HG02870 (cell line): ENCODE results near the gene GRID1.
"Not testable (repeated sequence)": the region's sequence is repeated elsewhere in the genome, so short reads cannot be mapped to it uniquely, and the experiment has no call there.

Experiments used
- ATAC-seq: cut with Tn5 transposase; IDR thresholded peaks from one replicate; pipeline ENCODE4 v1.9.1; 2021; ENCODE audit warnings: mild to moderate bottlenecking, moderate library complexity; ENCODE audit not compliant: unreplicated experiment

GRID1 gene

DNA sequence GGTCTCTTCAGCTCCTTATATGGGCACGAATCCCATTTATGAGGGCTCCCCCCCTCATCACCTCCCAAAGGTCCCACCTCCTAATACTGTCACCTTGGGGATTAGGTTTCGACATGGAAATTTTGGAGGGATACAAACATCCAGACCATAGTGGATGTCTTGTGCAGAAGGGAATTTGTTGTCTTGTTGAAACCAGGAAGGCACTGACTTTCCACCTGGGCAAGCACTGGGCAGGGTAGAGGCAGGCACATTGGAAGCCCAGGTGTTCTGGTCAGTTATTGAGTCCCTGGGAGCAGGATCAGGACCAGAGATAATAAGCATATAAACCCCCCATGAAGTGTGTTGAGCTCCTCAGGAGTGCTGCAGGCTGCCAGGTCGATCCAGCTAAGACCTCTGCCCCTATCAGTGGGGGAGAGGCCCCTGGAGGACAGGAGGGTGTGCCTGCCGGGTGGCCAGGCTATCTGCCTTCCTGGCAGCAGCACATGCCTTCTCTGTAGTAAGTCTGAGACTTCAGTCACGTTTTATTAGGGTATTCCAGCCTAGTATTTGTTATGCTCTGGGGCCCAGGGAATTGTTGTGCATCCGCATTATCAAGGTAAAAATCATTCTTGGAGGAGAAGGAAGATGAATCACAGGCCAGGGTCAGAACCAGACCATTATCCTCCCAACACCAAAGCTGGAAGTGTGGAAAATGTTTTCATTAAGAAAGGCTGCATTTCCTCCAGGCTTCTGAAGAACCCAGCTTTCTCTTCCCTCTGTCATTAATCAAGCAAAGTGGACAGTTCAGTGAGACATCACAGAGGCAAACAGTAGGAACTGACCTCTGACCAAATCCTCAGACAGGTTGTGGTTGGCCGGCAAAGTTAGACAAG is 503.1 kb downstream of the GRID1 start:
- no peak for ATAC-seq

DNA sequence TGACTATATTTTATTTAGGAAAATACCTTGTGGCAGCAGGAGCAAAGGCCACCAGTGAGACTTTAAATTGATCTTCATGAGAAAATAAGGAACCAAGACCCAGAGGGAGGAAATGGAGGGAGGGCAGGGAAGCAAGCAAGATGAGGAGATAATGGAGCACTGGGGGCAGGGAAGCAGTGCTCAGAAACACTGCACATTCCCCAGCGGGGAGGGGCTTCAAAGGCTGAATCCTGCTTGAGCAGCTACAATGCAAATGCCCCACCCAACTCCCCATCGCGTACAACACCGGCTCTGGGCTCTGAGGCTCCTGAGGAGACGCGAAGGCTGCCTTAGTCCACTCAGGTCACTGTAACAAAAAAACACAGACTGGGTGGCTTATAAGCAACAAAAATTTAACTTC is 503.8 kb downstream of the GRID1 start:
- no peak for ATAC-seq

DNA sequence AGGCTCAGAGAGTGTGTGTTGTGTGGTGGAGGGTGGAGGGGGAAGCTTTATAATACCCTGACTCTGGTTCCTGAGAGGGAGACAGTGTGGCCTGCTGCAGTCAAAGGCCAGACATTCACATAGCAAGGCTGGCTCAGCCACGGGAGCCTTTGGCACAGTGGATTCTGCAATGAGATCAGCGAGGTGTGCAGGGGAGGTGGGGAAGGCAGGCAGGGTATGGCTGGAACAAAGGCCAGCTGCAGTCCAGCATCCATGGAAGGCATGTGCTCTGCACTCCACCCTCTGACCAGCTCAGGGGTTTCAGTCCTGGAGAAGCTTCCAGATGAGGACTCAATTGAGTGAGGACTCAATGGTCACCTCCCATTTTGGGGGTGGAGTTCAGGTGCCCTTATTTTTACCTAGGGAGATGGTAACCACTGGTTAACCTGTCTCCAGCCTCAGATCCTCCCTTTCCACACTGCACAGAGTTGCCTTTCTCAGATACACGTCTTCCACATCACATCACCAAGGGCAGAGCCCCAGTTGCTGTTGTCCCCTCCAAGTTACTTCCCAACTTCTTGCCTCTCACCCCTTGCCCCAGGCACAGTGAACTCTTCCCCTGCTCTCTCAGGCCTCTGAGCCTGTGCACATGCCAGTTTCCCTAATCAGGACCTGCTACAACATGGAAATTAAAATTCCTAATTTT is 504.9 kb downstream of the GRID1 start:
- ATAC-seq: no peak

DNA sequence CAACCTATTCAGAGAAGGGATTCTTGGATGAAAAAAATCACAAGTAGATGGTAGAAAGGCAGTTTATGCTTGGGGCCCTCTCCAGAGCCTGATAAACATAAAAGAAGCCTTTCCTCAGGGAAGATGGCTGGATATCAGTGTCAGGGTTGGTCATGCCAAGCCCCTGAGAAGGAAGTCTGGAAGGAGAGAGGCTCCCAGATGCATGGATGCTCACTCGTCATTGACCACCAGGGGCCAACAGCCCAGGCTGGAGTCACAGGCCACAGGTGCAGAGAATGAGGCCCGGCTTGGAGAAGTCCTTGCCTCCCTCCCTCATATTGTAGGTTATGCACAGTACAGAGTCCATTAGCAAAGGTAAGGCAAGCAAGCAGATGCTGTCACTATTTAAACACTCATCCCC is 506.7 kb downstream of the GRID1 start:
- no peak for ATAC-seq

DNA sequence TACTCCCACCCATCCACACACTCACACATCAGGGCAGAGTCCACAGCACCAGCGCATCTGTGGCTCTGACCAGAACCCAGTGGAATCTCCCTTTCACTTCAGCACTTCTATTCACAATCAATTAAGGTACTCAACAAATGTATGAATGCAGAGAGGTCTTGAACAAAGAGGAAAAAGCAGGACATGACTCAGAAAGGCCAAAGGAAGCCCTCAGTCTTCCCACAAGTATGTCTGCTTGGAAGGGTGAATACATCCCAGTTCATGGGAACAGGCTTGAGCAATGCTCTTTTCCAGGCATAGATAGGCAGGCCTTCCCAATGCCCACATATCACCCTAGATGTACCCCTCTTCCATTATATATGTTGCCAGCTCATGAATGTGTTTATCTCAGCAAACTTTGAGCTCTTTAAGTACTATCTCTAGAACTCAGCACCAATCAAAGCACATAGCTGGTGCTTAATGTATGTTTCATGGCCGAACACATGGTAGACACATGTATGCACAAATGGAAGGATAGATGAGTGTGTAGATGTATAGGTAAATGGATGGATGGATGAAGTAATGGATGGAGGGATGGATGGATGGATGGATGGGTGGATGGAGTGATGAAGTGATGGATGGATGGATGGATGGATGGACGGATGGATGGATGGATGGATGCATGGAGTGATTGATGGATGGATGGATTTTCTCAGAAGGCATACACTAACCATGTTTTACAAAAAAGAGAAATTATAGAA is 507.6 kb downstream of the GRID1 start:
- ATAC-seq: no peak

DNA sequence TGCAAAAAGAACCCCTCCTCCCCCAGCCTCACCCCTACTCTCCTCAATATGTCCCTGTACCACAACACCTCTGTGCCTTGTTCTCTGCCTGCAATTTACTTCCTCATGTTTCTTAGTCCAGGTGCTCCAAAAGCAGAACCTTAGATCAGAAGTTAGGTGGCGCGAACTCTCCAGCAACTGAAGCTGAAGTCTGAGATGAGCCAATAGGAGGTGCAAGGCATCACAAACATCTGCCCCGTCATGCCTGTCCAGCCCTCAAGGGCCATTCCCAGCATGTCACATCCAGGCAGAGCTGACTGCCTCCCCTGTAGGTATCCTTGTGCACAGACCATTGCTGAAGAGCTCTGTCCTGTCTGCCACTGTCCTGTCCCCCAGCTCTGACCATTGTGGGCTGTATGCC is 508.8 kb downstream of the GRID1 start:
- no peak for ATAC-seq

DNA sequence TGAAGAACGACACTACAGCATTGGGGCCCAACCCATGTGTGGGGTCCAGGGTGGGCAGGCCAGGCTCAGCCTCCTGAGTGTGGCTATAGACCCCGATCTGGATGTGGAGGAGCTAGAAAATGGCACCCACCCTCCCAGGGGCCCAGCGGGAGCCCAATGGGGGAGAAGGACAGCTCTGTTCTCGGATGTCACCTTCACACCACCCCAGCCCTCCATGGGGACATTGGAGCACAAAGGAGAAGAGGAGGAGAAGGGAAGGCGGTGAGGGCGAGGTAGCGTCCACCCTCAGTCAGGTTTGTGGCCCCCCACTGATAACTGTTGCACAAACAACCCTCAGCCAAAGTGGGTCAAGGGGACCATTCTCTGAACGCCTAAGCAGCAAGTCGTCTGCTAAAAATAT is 509.3 kb downstream of the GRID1 start:
- ATAC-seq: no peak

DNA sequence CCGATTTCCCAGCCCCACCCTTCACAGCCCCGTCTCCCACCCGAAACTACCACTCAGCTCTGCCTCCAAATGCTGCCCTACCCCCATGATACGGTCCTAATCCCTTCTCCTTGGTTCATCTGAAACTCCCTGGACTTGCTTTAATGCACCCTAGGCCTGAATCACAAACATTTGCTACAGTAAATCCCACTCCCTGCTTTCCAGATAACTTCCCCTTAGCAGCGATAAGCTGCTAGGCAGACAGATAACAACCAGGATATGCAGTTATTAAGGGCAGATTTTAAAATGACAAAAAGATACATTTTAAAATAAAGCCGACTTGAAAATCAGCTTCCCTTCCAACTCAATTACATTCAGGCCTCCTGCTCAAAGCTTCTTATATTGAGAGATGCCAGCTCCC is 514.7 kb downstream of the GRID1 start:
- ATAC-seq: no peak

DNA sequence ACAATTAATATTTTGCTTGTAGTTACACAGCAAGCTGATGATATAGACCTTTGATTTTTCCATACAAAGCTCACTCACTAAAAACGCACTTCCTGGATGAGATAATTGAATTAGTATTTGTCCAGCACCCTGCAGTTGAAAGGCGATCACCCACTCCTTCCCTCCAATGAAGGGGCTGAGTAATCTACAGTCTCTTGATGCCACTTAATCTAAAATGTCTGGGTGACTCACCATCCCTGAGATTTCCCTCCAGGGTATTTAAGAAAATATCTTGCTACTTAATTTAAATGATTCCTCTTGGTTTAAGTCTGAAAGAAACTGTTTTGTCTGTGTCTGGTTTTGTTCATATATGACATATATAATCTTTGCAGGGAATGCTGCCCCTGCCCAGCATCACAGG is 515.3 kb downstream of the GRID1 start:
- no peak for ATAC-seq

DNA sequence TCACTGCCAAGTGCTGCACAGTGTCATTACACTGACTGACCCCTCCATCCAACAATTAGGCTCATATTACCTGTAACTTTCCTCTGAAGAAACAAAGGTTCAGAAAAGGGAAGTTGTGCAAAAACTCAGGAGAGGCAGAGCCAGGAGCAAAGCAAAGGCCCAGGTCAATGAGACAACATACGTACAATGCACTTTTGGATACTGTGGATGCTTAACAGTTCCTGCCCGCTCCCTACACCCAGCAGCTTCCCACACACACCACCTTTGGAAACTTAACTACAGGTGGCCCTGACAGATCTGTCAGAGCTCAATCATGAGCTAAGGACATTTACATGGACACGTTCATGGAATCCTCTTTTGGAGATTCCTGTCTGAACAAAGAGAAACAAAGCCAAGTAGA is 515.9 kb downstream of the GRID1 start:
- no peak for ATAC-seq

DNA sequence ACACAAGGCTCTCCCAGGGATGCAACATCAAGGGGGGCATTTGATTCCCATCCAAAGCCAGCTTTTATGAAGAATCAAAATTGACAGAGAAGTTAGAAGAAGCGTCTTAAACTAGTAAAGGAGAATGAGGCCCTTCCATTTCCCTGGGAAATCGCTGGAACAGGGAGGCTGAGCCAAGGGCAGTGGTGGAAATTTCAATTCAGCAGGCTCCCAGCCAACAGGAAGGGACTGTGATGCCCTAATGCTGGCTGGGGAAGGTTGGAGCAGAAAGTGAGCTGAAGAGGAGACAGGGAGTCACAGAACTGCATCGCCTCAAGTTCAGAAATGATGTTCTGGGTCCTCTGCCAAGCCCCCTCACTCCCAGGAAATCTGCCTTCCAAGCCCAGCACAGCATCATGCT is 517.3 kb downstream of the GRID1 start:
- ATAC-seq: no peak

DNA sequence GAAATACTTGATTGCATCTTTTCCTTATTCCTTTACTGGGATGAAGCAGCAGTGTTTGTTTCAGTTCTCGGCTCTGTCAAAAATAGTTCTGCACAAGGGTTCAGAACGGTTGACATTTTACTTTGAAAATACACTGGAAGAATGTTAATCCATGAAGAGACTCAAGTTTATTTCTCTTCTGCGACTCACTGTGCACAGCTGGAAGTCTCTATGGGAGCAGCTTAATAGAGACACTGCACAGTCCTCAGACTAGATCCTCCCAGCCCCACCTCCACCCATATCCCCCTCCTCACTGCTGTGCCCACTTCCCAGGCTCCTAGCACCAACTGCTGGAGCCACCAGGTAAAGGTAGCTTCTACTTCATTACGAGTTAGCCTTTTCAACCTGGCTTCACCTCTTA is 517.8 kb downstream of the GRID1 start:
- no peak for ATAC-seq

DNA sequence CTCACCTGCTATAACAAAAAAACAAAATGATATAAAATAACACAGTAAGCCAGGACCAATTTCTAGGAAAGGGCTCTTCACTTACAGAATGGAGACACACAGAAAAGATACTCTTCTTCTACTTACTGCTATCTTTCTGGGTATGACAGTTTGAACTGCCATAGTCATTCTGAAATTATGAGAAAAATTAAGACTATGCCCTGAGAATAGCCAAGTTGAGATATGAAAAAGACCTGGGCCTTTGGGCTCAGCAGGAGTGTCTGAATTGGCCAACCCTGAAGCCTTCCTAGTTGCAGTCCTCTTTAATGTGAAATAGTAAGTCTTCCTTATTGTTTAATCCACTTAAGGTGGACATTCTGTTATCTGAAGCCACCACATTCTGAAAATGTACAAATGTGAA is 519.5 kb downstream of the GRID1 start:
- ATAC-seq: no peak

DNA sequence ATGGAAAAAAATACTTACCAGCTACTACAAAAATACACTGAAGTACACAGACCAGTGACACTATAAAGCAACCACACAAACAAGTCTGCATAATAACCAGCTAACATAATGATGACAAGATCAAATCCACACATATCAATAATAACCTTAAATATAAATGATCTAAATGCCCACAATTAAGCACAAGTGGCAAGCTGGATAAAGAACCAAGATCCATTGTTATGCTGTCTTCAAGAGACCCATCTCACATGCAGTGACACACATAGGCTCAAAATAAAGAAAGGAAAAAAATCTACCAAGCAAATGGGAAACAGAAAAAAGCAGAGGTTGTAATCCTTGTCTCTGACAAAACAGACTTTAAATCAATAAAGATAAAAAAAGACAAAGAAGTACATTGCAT is 527.9 kb downstream of the GRID1 start:
- ATAC-seq: not testable (repeated sequence)

DNA sequence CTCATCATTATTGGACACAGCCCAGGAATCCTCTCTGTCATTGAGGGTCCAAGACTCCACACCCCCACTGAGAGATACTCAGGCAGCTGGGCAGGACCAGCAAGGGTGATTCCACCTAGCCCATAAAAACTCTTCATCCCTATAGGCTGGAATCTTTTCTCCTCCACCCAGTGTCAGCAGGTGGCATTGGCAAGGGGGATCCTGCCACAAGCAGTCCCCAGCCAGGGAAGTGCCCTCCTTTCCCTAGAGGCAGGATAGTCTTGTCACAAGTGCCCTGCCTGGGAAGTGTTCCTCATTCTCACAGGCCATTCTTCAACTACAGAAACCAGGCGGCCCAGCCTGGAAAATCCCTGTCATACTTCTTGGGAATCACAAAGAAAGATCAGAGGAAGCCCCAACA is 533.6 kb downstream of the GRID1 start:
- no peak for ATAC-seq

DNA sequence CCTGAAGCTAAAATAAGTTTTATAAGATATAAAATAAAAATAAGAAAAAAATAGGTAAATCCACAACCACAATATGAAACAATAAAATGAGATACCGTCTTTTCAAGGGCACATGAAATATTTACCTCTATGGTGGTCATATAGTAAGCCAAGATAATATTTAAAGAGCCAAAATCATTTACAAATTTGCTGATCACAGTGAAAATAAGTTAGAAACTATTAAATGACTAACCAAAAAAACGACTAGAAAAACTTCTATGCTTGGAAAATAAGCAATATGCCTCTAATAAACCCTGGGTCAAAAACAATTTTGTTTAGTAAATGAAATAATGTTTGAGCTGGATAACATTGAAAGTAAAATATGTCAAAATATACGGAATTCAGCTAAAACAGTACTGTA is 535.2 kb downstream of the GRID1 start:
- ATAC-seq: no peak

DNA sequence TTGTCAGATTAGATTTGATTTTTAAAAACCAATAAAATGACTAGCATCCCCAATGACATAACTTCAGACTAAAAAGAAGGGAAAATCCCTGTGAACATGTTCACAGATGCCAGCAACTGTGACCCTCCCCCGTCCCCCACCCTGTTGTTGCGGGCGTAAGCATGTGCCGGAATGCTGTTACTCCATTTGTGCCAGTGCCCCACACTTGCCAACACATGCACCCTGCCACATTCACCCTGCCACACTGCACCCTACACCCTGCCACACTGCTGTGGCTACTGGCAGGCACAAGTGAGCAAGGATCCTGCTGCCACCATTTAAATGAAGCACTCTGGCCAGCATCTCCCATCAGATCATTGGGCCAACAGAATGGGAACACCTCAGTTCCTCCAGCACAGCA is 540.2 kb downstream of the GRID1 start:
- ATAC-seq: no peak

DNA sequence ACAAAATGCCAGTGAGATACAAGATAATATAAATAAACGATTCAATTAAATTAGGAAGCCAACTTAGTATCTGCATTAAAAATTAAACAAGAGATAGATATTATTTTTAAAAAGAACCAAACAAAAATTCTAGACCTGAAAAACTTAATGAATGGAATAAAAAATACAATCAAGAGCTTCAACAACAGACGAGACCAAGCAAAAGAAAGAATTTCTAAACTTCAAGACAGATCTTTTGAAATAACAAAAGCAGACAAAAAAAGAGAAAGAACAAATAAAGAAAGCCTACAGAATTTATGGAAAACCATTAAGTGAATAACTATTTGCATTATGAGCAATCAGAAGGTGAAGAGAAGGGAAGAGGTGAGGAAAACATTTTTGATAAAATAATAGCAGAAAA is 555.2 kb downstream of the GRID1 start:
- ATAC-seq: no peak

DNA sequence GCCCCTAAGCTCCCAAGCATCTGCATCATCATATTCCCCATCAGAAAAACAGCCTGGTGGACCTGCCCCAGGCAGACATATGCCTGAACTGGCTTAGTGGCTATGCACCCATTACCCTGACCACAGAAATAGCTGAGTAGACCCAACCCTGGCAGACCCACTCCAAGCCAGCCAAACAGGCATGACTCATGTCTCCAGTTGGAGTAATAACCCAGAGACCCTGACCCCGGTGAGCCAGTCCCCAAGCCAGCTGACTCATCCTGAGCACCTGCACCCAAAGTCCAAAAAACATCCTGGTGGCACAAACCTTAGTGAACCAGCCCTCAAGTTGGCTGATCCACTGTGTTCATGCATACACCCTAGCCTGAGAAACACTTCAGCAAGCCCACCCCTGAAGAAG is 555.9 kb downstream of the GRID1 start:
- no peak for ATAC-seq

DNA sequence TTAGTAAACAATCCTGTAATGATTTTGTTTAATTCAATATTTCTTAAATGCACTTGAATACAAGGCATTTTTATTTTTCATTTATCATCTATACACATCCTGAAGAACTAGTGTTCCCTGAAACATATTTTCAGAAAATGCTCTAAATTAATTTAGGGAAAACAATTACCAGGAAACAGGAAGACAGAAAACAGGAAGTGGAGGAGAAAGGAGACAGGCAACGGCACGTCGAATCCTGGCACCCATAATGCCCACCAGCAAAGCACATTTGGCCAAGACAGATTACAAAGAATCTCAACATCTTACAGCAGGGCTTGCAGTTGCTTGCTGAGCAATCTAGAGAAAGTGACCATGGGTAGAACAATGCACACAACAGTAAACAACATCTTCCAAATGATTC is 571.1 kb downstream of the GRID1 start:
- no peak for ATAC-seq

DNA sequence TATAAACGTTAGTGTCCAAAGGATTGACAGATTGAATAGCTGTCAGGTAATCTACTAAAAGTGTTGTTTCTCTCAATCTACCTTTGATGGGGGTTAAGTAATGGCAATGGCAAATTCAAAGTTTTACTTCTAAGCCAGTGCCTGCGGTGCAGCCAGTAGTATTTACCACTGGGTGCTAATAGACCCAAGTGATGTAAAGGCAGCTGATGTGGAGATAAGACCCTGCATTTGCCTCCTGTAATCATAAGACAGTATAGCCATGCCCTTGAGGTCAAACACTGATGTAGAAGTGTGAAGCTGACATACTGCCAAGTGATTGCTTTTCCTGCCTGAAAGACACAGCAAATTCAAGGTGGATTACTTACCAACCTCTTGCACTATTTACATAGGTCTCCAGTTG is 572.0 kb downstream of the GRID1 start:
- no peak for ATAC-seq

DNA sequence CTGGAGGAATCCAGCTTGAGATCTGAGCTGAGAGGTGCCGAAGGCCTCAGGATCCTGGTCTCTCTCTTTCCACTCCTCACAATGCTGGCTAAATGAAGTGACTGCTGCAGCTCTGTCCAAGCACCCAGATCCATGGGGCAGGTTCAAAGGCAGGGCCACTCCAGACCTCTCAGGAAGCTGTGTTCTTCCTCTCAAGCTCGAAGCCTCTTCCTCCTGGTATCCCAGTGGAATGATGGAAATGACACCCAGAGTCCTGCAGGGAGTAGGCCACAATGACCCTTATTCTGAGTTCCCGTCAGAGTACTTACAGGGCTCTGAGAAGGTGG is 574.1 kb downstream of the GRID1 start:
- ATAC-seq: no peak
